MM.1S (cell line): ENCODE results near the gene RASSF4.

Experiments
- EZH2 ChIP-seq: fragments of 300-600 bp; sonication (generic); optimal IDR thresholded peaks from 2 replicates; pipeline ENCODE3; 2017; ENCODE audit warnings: low read depth, mild to moderate bottlenecking, antibody characterized with exemption, low read length, mixed read lengths
- TF ChIP-seq, protein P1 (sequence below): fragments of 300-600 bp; sonication (generic); IDR thresholded peaks from 2 replicates; pipeline ENCODE4 v1.5.1; 2016; ENCODE audit warnings: antibody characterized with exemption, low read length, mixed read lengths

DNA sequence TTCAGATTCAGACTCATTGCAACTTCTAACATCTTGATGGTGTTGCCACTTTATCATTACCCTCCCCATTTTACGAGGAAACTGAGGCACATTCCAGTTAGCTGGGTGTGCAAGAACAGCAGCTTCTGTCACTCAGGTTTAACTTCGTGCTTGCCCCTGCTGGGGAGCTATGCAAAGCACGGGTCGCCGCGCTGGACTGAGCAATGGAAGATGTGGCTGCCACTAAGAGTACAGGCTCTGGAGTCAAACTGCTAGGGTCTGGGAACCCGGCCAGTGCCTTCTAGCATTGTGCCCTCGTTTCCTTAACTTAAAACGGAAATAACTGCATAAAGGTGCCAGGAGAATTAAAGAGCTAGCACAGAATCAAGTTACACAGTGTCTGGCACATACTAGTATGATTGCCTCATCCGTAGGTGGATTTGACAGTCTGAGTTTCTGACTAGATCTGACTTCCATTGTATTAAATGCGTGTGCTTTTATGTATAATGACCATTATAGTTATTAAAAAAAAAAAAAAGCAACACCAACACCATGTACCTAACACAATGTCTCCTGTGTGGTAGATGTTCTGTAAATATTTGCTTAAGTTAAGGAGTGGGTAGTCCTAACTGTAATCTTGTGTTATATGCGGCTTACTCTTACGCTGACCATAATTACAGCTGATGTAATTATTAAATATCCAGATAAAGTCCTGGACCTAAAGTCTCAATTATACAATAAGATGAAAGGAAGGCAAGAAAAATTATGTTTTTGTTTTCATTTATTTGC lies 42.0 kb downstream of the RASSF4 start:
- TF ChIP-seq EZH2 = no peak
- TF ChIP-seq, protein P1, sequence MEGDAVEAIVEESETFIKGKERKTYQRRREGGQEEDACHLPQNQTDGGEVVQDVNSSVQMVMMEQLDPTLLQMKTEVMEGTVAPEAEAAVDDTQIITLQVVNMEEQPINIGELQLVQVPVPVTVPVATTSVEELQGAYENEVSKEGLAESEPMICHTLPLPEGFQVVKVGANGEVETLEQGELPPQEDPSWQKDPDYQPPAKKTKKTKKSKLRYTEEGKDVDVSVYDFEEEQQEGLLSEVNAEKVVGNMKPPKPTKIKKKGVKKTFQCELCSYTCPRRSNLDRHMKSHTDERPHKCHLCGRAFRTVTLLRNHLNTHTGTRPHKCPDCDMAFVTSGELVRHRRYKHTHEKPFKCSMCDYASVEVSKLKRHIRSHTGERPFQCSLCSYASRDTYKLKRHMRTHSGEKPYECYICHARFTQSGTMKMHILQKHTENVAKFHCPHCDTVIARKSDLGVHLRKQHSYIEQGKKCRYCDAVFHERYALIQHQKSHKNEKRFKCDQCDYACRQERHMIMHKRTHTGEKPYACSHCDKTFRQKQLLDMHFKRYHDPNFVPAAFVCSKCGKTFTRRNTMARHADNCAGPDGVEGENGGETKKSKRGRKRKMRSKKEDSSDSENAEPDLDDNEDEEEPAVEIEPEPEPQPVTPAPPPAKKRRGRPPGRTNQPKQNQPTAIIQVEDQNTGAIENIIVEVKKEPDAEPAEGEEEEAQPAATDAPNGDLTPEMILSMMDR = peak; percentile 32
